Stomach smooth muscle (tissue), 2 donors: ENCODE data around the gene GRB7.

Source experiments
- H3K27ac ChIP-seq: one replicate; pipeline ENCODE4 v1.7.0; 2013; ENCODE audit warnings: mild to moderate bottlenecking, low read length, inconsistent platforms
- H3K27me3 ChIP-seq, 2 donors: one replicate each; pipeline ENCODE4 v1.7.0; 2013; ENCODE audit warnings: low read length in 2 of 2; ENCODE audit not compliant: insufficient read depth in 2 of 2, control insufficient read depth in 1 of 2
- H3K36me3 ChIP-seq, 2 donors: one replicate each; pipeline ENCODE4 v1.7.0; 2013; ENCODE audit warnings: low read length in 2 of 2; ENCODE audit not compliant: control insufficient read depth in 2 of 2, insufficient read depth in 2 of 2
- H3K4me1 ChIP-seq: one replicate; pipeline ENCODE4 v1.7.0; 2013; ENCODE audit warnings: low read length; ENCODE audit not compliant: control insufficient read depth, insufficient read depth
- H3K4me3 ChIP-seq, 2 donors: one replicate each; pipeline ENCODE4 v1.7.0; 2013; ENCODE audit warnings: low read length in 2 of 2
- H3K9ac ChIP-seq, 2 donors: one replicate each; pipeline ENCODE4 v1.7.0; 2013; ENCODE audit warnings: low read length in 2 of 2, mild to moderate bottlenecking in 1 of 2
- H3K9me3 ChIP-seq, 2 donors: one replicate each; pipeline ENCODE4 v1.7.0; 2013; ENCODE audit warnings: low read length in 2 of 2; ENCODE audit not compliant: control insufficient read depth in 2 of 2
- donor health status: healthy.
- donor health status: Pancreatic carcinoma.

GRB7 gene

GRCh38 chr17:39754161-39754957, 16.6 kb downstream of the GRB7 start:
- Histone ChIP-seq H3K4me3 (peak overlapping the region; percentile 78 to 79), H3K36me3 (no peaks in the 10 kb centered on the region), H3K4me1 (peaks cover 20% of the 10 kb centered on the region), H3K27ac (peak overlapping the region; percentile 83), H3K9ac (peak overlapping the region; percentile 76 to 89), H3K27me3 (peaks cover 0 to 3% of the 10 kb centered on the region in 2 donors), H3K9me3 (no peaks in the 10 kb centered on the region)

- Histone ChIP-seq H3K36me3 (no peaks in the 10 kb centered on the region), H3K4me1 (peaks cover 20% of the 10 kb centered on the region), H3K9me3 (no peaks in the 10 kb centered on the region), H3K27me3 (peaks cover 2 to 3% of the 10 kb centered on the region in 2 donors), H3K4me3 (peak overlapping the region; percentile 78 to 79), H3K27ac (peak overlapping the region; percentile 83), H3K9ac (peak overlapping the region; percentile 72 to 89)
Measured at GRCh38 chr17:39754958-39755553, 17.3 kb downstream of the GRB7 start.

GRCh38 chr17:39755554-39756379, 18.0 kb downstream of the GRB7 start:
- H3K27ac ChIP-seq: peak overlapping the region; percentile 83
- peak overlapping the region; percentile 72 to 89 for H3K9ac ChIP-seq
- no peaks in the 10 kb centered on the region for H3K36me3 ChIP-seq
- no peak overlapping the region for H3K4me3 ChIP-seq
- peaks cover 14% of the 10 kb centered on the region for H3K4me1 ChIP-seq
- no peaks in the 10 kb centered on the region for H3K9me3 ChIP-seq
- H3K27me3 ChIP-seq: peaks cover 4 to 5% of the 10 kb centered on the region in 2 donors

- H3K9me3 ChIP-seq: no peaks in the 10 kb centered on the region
- H3K4me3 ChIP-seq: no peak overlapping the region
- peaks cover 14% of the 10 kb centered on the region for H3K4me1 ChIP-seq
- H3K27ac ChIP-seq: no peak overlapping the region
- no peaks in the 10 kb centered on the region for H3K36me3 ChIP-seq
- no peak overlapping the region for H3K9ac ChIP-seq
- H3K27me3 ChIP-seq: peaks cover 2 to 5% of the 10 kb centered on the region in 2 donors
Measured at GRCh38 chr17:39756380-39757079, 18.8 kb downstream of the GRB7 start.

- H3K4me3 ChIP-seq: no peak overlapping the region
- H3K9ac ChIP-seq: no peak overlapping the region
- no peaks in the 10 kb centered on the region for H3K9me3 ChIP-seq
- no peaks in the 10 kb centered on the region for H3K36me3 ChIP-seq
- no peak overlapping the region for H3K27ac ChIP-seq
- peaks cover 2 to 7% of the 10 kb centered on the region in 2 donors for H3K27me3 ChIP-seq
- peaks cover 14% of the 10 kb centered on the region for H3K4me1 ChIP-seq
Measured at GRCh38 chr17:39757176-39757662, 19.5 kb downstream of the GRB7 start.

- Histone ChIP-seq H3K4me3 (no peak overlapping the region), H3K4me1 (peaks cover 12% of the 10 kb centered on the region), H3K9ac (no peak overlapping the region), H3K36me3 (no peaks in the 10 kb centered on the region), H3K27ac (no peak overlapping the region), H3K27me3 (peaks cover 2 to 7% of the 10 kb centered on the region in 2 donors), H3K9me3 (no peaks in the 10 kb centered on the region)
Measured at GRCh38 chr17:39757931-39758873, 20.5 kb downstream of the GRB7 start.

GRCh38 chr17:39759204-39759603, 21.5 kb downstream of the GRB7 start:
- Histone ChIP-seq H3K4me3 (no peak overlapping the region), H3K27ac (no peak overlapping the region), H3K9ac (no peak overlapping the region), H3K4me1 (peaks cover 6% of the 10 kb centered on the region), H3K9me3 (no peaks in the 10 kb centered on the region), H3K36me3 (no peaks in the 10 kb centered on the region), H3K27me3 (peaks cover 2 to 7% of the 10 kb centered on the region in 2 donors)

- no peaks in the 10 kb centered on the region for H3K9me3 ChIP-seq
- no peak overlapping the region for H3K9ac ChIP-seq
- peaks cover 7 to 11% of the 10 kb centered on the region in 2 donors for H3K27me3 ChIP-seq
- no peak overlapping the region for H3K27ac ChIP-seq
- no peak overlapping the region for H3K4me3 ChIP-seq
- H3K36me3 ChIP-seq: no peaks in the 10 kb centered on the region
- no peaks in the 10 kb centered on the region for H3K4me1 ChIP-seq
Measured at GRCh38 chr17:39761861-39762496, 24.2 kb downstream of the GRB7 start.

- Histone ChIP-seq H3K9ac (no peak overlapping the region), H3K27me3 (peaks cover 7 to 11% of the 10 kb centered on the region in 2 donors), H3K4me1 (no peaks in the 10 kb centered on the region), H3K36me3 (no peaks in the 10 kb centered on the region), H3K4me3 (no peak overlapping the region), H3K9me3 (no peaks in the 10 kb centered on the region), H3K27ac (no peak overlapping the region)
Measured at GRCh38 chr17:39763051-39763820, 25.5 kb downstream of the GRB7 start.
